Omental fat pad (tissue), 4 donors: ENCODE results near the gene PLCH1. TPM values are rescaled to one million over a fixed set of nuclear protein-coding genes. Genes with fewer than 3 reads are reported as not detected.

ENCODE experiments used
- ATAC-seq: fragments of 150-250 bp; one replicate; pipeline ENCODE4 v1.9.1; 2016; ENCODE audit warnings: mild to moderate bottlenecking, moderate library complexity; ENCODE audit not compliant: low FRiP score
- DNase-seq: peaks from one replicate; pipeline ENCODE4 v3.0.0-alpha.2; 2019; ENCODE audit warnings: low spot score
- total RNA-seq, 4 donors: library from RNA; depleted of rRNA; stranded (reverse); fragments of >200 nt; gene quantifications; one replicate each; pipeline ENCODE4 v1.1.0, GENCODE V29; 2016
- TF ChIP-seq, protein P1 (sequence below), 3 donors: fragments of 450-650 bp; IDR thresholded peaks; one replicate each; pipeline ENCODE4 v1.5.1; 2016 to 2017; ENCODE audit warnings: antibody characterized with exemption in 3 of 3, mild to moderate bottlenecking in 3 of 3, moderate library complexity in 2 of 3

The PLCH1 gene
- total RNA-seq, 4 donors from 2014 or later: 0.12 to 3.2 (median 0.23) TPM

DNA sequence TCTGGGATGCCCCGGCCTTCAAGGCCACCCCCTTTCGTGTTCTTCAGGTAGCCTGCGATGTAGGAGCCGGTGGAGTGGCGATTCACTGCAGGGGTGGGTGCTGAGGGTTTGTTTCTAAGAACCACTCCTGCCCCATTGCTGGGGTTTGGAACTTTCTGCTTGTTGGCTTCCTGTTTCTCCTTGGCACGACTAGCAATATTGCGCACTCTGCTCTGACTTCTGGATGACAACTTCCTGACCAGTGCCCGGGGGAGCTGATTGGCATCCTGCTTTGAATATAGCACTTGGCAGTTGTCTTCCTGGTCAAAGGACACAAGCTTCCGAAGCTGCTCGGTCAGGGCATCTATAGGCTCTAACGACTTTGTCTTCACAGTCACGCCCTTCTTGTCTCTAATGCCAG, 263.8 kb downstream of the PLCH1 start:
- DNase-seq (no peak), ATAC-seq (no peak)
- TF ChIP-seq, protein P1, sequence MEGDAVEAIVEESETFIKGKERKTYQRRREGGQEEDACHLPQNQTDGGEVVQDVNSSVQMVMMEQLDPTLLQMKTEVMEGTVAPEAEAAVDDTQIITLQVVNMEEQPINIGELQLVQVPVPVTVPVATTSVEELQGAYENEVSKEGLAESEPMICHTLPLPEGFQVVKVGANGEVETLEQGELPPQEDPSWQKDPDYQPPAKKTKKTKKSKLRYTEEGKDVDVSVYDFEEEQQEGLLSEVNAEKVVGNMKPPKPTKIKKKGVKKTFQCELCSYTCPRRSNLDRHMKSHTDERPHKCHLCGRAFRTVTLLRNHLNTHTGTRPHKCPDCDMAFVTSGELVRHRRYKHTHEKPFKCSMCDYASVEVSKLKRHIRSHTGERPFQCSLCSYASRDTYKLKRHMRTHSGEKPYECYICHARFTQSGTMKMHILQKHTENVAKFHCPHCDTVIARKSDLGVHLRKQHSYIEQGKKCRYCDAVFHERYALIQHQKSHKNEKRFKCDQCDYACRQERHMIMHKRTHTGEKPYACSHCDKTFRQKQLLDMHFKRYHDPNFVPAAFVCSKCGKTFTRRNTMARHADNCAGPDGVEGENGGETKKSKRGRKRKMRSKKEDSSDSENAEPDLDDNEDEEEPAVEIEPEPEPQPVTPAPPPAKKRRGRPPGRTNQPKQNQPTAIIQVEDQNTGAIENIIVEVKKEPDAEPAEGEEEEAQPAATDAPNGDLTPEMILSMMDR (IDR thresholded peaks at IDR 0.05): no peak

DNA sequence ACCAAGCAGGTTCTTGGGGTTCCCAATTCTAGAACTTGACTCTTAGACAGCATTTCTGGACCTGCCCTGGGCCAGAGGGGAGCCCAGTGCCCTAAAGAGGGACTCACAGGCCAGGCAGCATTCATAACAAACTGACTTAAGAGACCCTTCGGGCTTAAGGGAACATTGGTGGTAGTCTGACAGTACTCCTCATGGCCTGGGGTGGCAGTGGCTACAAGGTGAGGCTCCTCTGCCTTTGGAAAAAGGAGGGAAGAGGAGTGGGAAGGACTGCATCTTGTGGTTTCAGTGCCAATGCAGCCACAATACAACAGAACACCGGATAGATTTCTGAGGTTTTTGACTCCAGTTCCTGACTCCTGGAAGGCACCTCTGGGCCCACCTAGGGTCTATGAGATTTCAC, 279.2 kb downstream of the PLCH1 start:
- DNase-seq (no peak), ATAC-seq (no peak)
- TF ChIP-seq, protein P1 (IDR thresholded peaks at IDR 0.05): no peak

DNA sequence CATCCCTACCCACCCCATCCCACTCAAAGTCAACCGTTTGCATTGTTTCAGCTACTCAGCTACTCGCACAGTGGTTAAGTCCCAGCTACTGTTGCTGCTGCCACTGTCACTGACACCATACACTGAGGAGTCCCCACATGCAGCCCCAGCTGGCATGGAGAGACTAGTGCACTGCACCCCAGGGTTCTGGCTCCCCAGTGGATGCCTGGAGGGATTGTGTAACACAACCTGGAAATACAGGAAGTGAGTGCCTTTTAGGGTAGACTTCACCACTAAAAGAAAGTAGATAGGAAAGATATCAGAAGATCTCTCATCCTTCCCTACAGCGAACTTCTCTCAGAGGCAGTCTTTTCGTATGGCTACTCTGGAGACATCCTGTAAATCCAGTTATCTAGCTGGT, 282.2 kb downstream of the PLCH1 start:
- DNase-seq: no peak
- TF ChIP-seq, protein P1 (IDR thresholded peaks at IDR 0.05): no peak

DNA sequence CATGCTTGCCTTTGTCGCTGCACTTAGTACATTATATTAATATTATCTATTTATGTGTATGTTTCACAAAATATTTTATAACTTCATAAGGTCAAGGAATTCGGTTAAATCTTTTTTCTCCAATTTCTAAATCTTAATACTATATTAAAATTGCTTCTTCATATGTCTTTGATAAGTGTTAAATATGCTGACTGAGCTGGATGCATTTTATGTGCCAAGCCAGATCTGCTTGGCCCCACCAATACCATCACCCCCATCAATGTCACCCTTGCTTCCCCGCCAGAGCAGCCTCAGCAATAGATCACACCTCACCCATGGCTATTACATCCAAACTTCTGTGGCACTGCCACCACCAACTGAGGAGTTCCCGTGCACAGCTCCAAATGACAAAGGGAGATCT, 287.3 kb downstream of the PLCH1 start:
- TF ChIP-seq, protein P1 (IDR thresholded peaks at IDR 0.05): no peak
- no peak for ATAC-seq
- DNase-seq: no peak

More for the DNA sequence above, 282.2 kb downstream of the PLCH1 start:
- ATAC-seq: no peak

DNA sequence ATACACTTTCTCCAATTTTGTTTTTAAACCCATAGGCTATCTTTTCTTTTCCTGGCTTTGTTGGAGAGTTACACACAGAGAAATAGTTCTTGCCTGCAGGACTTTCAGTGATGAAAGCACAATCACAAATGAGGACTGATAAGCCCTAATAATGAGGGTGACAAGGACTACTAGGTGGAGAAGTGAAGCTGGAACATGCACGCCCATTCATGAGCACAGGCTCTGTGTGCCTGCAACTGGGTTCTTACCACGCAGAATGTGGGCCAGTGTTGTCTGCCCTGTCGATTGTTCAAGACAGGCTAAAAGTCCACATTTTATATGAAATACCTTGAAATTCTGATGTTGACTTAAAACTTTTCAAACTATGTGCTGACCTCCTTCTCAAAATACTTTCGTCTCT, 289.1 kb downstream of the PLCH1 start:
- TF ChIP-seq, protein P1 (IDR thresholded peaks at IDR 0.05): no peak
- DNase-seq (no peak), ATAC-seq (no peak)

DNA sequence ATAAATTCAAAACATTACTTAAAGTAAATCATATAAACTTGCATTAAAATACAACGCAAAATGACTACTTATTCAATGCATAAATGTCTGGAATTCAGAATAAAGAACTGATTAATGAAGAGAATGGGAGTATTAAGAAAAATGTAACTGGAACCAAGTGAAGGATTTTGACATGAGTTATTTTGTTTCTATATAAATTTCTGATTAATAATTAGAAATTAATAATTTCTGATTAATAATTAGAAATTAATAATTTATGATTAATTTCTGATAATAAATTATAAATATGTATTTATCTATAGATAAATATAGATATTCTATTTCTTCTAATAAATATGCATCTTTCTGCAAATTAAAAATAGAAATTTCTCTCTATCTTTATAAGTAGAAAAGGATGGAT, 291.4 kb downstream of the PLCH1 start:
- TF ChIP-seq, protein P1 (IDR thresholded peaks at IDR 0.05): no peak

DNA sequence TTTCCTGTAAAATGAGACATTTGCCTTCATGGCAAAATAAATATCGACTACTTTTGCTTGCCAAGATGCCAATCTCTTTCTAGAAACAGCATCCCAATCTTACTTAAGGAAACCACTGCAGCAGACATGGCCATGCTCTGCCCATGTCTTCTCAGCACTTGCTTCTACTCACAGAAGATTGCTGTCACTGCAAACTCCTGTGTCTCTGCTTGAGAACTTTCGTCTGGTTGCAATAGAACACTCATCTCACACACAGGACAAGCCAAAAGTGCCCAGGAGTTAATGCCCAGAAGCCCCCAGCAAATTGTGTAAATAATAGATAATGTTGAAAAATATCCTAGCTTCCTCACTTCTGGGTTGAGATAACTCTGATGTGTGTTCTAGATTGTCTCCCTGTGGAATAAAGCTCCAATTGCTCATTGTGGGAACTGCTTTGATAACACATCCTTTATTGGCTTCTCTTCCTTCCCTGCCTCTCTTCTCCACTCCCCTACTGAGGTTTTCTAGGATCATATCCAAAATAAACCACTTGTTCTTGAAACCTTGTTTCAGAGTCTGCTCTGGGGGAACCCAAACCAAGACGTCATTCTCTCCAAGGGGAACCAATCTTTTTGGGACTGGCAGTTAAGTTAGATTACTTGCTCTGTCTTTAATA, 295.1 kb downstream of the PLCH1 start:
- DNase-seq (no peak), ATAC-seq (no peak)
- TF ChIP-seq, protein P1 (IDR thresholded peaks at IDR 0.05): no peak

More for the DNA sequence above, 291.4 kb downstream of the PLCH1 start:
- no peak for ATAC-seq
- DNase-seq: no peak
